Cardiac muscle cell (in vitro differentiated cells and primary cell): ENCODE data around the gene ARF4. TPM values are rescaled to one million over a fixed set of nuclear protein-coding genes. Genes with fewer than 3 reads are reported as not detected.
A peak's percentile ranks its signal among the peaks of the same experiment; 100 is the strongest.
"Not testable (repeated sequence)": the region's sequence is repeated elsewhere in the genome, so short reads cannot be mapped to it uniquely, and the experiment has no call there.

Source experiments
- DNase-seq, 2 donors: peaks; one replicate each; pipeline versions ENCODE4 v3.0.0 to v3.0.0-alpha.2; 2010 to 2017; ENCODE audit warnings: low read depth in 1 of 2, low spot score in 1 of 2
- H3K27ac ChIP-seq: fragments of 200-600 bp; sonication (generic); 2 replicates; pipeline ENCODE4 v1.5.1; 2016
- H3K27me3 ChIP-seq: fragments of 200-600 bp; sonication (generic); 2 replicates; pipeline ENCODE4 v1.6.0; 2016; ENCODE audit warnings: control low read depth
- H3K36me3 ChIP-seq: fragments of 200-600 bp; sonication (generic); 2 replicates; pipeline ENCODE4 v1.5.1; 2016; ENCODE audit warnings: control low read depth
- H3K4me1 ChIP-seq: fragments of 200-600 bp; sonication (generic); 2 replicates; pipeline ENCODE4 v1.8.1; 2017; ENCODE audit warnings: low read depth, mild to moderate bottlenecking, mixed run types
- H3K4me3 ChIP-seq: fragments of 200-600 bp; sonication (generic); 2 replicates; pipeline ENCODE4 v1.5.1; 2016; ENCODE audit warnings: mild to moderate bottlenecking
- H3K9me3 ChIP-seq: fragments of 200-600 bp; sonication (generic); 2 replicates; pipeline ENCODE4 v1.5.1; 2017; ENCODE audit warnings: low read depth, mild to moderate bottlenecking, control low read depth
- polyA plus RNA-seq: library from polyadenylated mRNA; unstranded; fragments of >200 nt; fragmentation: Nextera tagmentation; extraction: Ambion mirVana; gene quantifications from 2 replicates; pipeline ENCODE4 v1.2.1, GENCODE V29; 2016
- total RNA-seq: library from RNA; depleted of rRNA; stranded (reverse); fragments of >200 nt; gene quantifications from 2 replicates; pipeline ENCODE4 v1.2.3, GENCODE V29; 2016
- TF ChIP-seq, protein P1 (sequence below): IDR thresholded peaks from 2 replicates; pipeline ENCODE4 v1.5.1; 2012; ENCODE audit warnings: low read depth, mild to moderate bottlenecking, low read length

The ARF4 gene
- total RNA-seq (70.7 and 86.2 TPM in 2 replicates), polyA plus RNA-seq (235 and 248 TPM in 2 replicates)

DNA sequence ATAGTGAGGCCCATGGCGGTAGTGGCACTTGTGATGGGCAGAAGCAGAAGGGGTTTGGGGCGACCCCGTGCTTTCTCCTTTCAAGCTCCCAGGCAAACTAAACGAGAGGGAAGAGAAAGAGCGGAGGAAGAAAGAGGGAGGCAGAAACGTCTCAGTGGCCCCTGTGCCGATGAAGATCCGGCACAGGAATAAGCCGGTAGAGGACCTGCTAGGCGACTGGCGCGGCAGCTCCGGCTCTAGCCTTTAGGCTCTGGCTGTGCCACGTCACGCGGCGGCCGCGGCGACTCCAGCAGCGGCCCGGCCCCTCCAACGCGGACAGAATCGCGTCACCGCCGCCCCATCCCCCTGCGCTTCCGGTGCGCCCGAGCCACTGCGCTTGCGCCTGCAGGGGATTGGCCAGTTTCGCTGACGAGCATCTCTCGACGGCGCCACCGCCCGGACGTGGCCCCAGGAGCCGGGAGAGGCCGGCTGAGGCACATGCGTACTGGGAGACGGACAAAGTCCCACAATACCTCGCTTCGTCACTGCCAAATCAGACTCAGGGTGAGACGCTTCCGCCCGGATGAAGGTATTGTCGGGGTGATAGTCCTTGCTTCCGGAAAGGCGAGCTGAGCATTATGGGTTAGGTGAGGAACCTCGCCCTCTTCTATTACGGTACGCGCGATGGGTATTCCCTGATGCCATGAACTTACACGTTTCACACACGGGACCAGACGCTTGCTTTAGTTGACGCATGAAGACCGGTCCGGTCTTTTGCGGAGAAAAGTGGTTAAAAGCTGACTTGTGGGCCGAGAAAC lies at the start of gene ARF4:
Gene ARF4 (minus strand): TSS at position 218 of the 797 bp plus-strand sequence. CDS start 204 bp downstream, at position 14.
- Histone ChIP-seq H3K36me3 (no peaks in the 10 kb centered on the region), H3K4me3 (peak within 1 kb of the TSS; percentile 76), H3K4me1 (peaks cover 37% of the 10 kb centered on the region), H3K27ac (peak within 1 kb of the TSS; percentile 99), H3K9me3 (no peaks in the 10 kb centered on the region), H3K27me3 (no peaks in the 10 kb centered on the region)
- DNase-seq: peak; percentile 99 to 100
- TF ChIP-seq, protein P1, sequence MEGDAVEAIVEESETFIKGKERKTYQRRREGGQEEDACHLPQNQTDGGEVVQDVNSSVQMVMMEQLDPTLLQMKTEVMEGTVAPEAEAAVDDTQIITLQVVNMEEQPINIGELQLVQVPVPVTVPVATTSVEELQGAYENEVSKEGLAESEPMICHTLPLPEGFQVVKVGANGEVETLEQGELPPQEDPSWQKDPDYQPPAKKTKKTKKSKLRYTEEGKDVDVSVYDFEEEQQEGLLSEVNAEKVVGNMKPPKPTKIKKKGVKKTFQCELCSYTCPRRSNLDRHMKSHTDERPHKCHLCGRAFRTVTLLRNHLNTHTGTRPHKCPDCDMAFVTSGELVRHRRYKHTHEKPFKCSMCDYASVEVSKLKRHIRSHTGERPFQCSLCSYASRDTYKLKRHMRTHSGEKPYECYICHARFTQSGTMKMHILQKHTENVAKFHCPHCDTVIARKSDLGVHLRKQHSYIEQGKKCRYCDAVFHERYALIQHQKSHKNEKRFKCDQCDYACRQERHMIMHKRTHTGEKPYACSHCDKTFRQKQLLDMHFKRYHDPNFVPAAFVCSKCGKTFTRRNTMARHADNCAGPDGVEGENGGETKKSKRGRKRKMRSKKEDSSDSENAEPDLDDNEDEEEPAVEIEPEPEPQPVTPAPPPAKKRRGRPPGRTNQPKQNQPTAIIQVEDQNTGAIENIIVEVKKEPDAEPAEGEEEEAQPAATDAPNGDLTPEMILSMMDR: peak; percentile 31

DNA sequence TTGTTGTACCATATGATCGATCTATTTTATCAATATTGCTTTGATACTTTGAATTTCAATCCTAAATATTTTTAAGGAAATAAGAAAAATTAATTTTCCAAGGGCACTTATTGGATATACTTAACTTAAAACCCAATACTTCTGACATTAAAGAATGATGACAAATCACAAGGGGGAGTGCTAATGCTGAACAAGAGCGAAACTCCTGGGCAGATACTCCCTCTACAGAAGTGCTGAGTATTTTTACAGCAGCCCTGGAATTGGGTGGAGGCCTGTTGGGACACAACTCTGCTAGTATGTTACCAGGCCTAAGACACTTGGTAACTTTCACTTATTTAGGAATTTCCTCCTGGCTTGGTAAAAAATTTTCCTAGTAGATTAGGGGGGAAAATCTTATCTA lies 49.6 kb upstream of the ARF4 start:
- Histone ChIP-seq H3K4me3 (no peak overlapping the region), H3K27me3 (no peaks in the 10 kb centered on the region), H3K27ac (no peak overlapping the region), H3K4me1 (no peaks in the 10 kb centered on the region), H3K9me3 (no peaks in the 10 kb centered on the region), H3K36me3 (peaks cover 8% of the 10 kb centered on the region)
- DNase-seq: peak; percentile 15 to 67
- TF ChIP-seq, protein P1: peak; percentile 33

DNA sequence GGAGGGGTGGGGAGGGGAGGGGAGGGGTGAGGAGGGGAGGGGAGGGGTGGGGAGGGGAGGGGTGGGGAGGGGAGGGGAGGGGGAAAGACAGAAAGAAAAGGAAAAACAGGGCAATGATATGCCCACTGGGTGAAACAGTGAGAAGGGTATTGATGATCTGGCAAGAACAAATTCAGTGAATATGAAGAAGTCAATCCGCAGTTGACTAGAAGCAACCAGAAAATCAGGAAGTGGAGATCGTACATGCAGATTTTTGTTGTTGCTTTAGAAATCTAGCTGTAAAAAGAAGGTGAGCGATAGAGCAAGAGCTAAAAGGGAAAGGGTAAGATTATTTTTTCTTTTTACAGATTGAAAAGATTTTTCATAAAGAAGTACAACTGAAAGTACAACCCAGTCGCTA lies 47.6 kb upstream of the ARF4 start:
- H3K36me3 ChIP-seq: peaks cover 16% of the 10 kb centered on the region
- no peaks in the 10 kb centered on the region for H3K27me3 ChIP-seq
- no peaks in the 10 kb centered on the region for H3K9me3 ChIP-seq
- no peak for DNase-seq
- no peaks in the 10 kb centered on the region for H3K4me1 ChIP-seq
- no peak overlapping the region for H3K4me3 ChIP-seq
- no peak overlapping the region for H3K27ac ChIP-seq
- TF ChIP-seq, protein P1: no peak

DNA sequence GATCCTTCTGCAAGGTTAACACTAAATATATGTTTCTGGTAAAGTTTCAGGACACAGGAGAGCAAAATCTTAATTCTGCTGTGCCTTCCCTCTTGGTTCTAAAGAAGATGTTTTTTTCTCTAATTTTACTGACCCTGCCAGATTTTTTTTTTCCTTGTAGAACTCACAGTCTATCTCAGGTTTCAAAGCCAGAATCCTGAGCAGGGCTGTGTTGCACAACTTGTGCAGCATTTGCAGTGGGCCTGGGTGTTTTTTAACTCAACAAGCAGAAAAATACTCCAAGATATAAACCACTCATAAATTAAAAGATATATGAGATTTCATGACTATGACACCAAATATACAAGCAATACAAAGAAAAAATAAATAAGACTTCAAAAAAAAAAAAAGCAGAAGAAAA lies 40.2 kb upstream of the ARF4 start:
- H3K9me3 ChIP-seq: no peaks in the 10 kb centered on the region
- H3K4me1 ChIP-seq: no peaks in the 10 kb centered on the region
- TF ChIP-seq, protein P1: no peak
- H3K4me3 ChIP-seq: no peak overlapping the region
- no peaks in the 10 kb centered on the region for H3K27me3 ChIP-seq
- H3K36me3 ChIP-seq: peaks cover 43% of the 10 kb centered on the region
- no peak overlapping the region for H3K27ac ChIP-seq
- DNase-seq: peak in 1 of 2 donors; percentile 59

DNA sequence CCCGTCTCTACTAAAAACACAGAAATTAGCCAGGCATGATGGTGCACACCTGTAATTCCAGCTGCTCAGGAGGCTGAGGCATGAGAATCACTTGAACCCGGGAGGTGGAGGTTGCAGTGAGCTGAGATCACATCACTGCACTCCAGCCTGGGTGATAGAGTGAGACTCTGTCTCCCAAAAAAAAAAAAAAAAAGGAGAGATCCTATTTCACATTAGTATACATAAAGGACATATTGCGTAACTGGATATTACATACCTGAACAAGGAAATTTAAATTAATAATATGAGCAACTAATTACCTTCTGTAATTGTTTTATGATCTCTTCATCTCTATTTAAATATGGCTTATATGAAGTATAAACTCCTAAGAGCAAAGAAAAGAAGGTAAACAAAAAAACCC lies 37.1 kb upstream of the ARF4 start:
- not testable (repeated sequence) for H3K4me3 ChIP-seq, H3K9me3 ChIP-seq, H3K27ac ChIP-seq, H3K4me1 ChIP-seq, DNase-seq, H3K27me3 ChIP-seq
- H3K36me3 ChIP-seq: peaks cover 53% of the 10 kb centered on the region

DNA sequence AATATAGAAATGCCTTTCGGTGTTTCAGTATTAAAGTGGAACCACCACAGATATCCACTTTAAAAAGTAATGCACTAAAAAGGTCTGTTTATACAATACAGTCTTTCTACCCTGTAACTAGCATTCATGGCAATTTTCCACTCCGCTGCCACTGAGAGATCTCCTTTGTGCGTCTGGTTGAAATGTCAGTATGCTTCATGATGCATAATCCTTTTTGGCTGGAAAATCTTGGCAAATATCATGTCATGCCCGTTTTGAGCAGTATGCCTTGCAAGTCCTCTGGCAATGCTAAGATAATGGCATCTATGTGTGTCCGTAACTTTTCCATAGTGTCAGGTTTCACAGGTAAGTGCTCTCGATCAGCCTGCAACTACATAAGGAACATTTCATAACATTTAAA lies 30.8 kb upstream of the ARF4 start:
- DNase-seq: no peak
- no peak overlapping the region for H3K4me3 ChIP-seq
- H3K9me3 ChIP-seq: no peaks in the 10 kb centered on the region
- H3K27ac ChIP-seq: no peak overlapping the region
- no peaks in the 10 kb centered on the region for H3K4me1 ChIP-seq
- H3K27me3 ChIP-seq: no peaks in the 10 kb centered on the region
- H3K36me3 ChIP-seq: peaks cover 58% of the 10 kb centered on the region
- TF ChIP-seq, protein P1: no peak
